ENCODE data around the gene NIPBL.
"Not testable (repeated sequence)": the region's sequence is repeated elsewhere in the genome, so short reads cannot be mapped to it uniquely, and the experiment has no call there.

Gene NIPBL

GRCh38 chr5:37090123-37090726 lies 213.7 kb downstream of the NIPBL start:
- no peak overlapping the region for H3K9ac ChIP-seq (ENCODE audit: low read depth, low read length, poor library complexity)
- no peak overlapping the region for H2AFZ ChIP-seq (ENCODE audit: low read length)
- no peak overlapping the region for H3K14ac ChIP-seq (ENCODE audit: low read length)
- H3K36me3 ChIP-seq (replicated peaks in 1 of 2; ENCODE audit: control insufficient read depth in 2 of 2, insufficient read depth in 2 of 2, low read length in 2 of 2): no peaks in the 10 kb centered on the region
- H3K9me3 ChIP-seq (replicated peaks in 1 of 2; ENCODE audit: control insufficient read depth in 2 of 2, insufficient read depth in 1 of 2, low read depth in 1 of 2, low read length in 2 of 2): no peaks in the 10 kb centered on the region
- no peak overlapping the region for H2AK5ac ChIP-seq (ENCODE audit: low read depth, low read length)
- no peak overlapping the region for H3K27ac ChIP-seq (replicated peaks; ENCODE audit: low read length)
- H2BK12ac ChIP-seq (ENCODE audit: low read length): no peak overlapping the region
- no peaks in the 10 kb centered on the region for H3K4me1 ChIP-seq (ENCODE audit: control insufficient read depth in 2 of 2, insufficient read depth in 1 of 2, low read depth in 1 of 2, low read length in 2 of 2)
- no peak overlapping the region for H3K18ac ChIP-seq (ENCODE audit: low read length)
- H4K8ac ChIP-seq (ENCODE audit: low read depth, low read length): no peak overlapping the region
- H2BK5ac ChIP-seq (ENCODE audit: low read length): no peak overlapping the region
- no peak overlapping the region for H3K4ac ChIP-seq (ENCODE audit: low read length)
- WGBS, 2 donors (ENCODE audit: extremely low coverage in 2 of 2, insufficient read length in 2 of 2, insufficient replicate concordance in 1 of 2): no CpG with 5 or more reads among the region's 7 CpGs
- no peak overlapping the region for H3K4me3 ChIP-seq (ENCODE audit: low read length in 2 of 2)
- DNase-seq (ENCODE audit: low spot score): no peak
- no peak overlapping the region for H2BK120ac ChIP-seq (ENCODE audit: low read depth, low read length)
- no peak overlapping the region for H3K23ac ChIP-seq (ENCODE audit: low read depth, low read length, poor library complexity)
- H4K91ac ChIP-seq (ENCODE audit: low read depth, low read length, poor library complexity): no peak overlapping the region
- H3K27me3 ChIP-seq (ENCODE audit: control insufficient read depth in 3 of 3, insufficient read depth in 3 of 3, low read depth in 1 of 3, low read length in 3 of 3): no peaks in the 10 kb centered on the region
- no peak overlapping the region for H2BK15ac ChIP-seq (ENCODE audit: low read length)
- H3K4me2 ChIP-seq (ENCODE audit: insufficient read depth, low read length, poor library complexity, severe bottlenecking): no peak overlapping the region
- H3K79me1 ChIP-seq (ENCODE audit: low read depth, low read length): no peaks in the 10 kb centered on the region

GRCh38 chr5:37090781-37091180 lies 214.2 kb downstream of the NIPBL start:
- Histone ChIP-seq H2AFZ (ENCODE audit: low read length) (no peak overlapping the region), H3K18ac (ENCODE audit: low read length) (no peak overlapping the region), H2AK5ac (ENCODE audit: low read depth, low read length) (no peak overlapping the region), H3K4ac (ENCODE audit: low read length) (no peak overlapping the region), H3K4me1 (ENCODE audit: control insufficient read depth in 2 of 2, insufficient read depth in 1 of 2, low read depth in 1 of 2, low read length in 2 of 2) (no peaks in the 10 kb centered on the region), H3K4me3 (ENCODE audit: low read length in 2 of 2) (no peak overlapping the region), H3K9me3 (replicated peaks in 1 of 2; ENCODE audit: control insufficient read depth in 2 of 2, insufficient read depth in 1 of 2, low read depth in 1 of 2, low read length in 2 of 2) (no peaks in the 10 kb centered on the region), H4K91ac (ENCODE audit: low read depth, low read length, poor library complexity) (no peak overlapping the region), H2BK5ac (ENCODE audit: low read length) (no peak overlapping the region), H4K8ac (ENCODE audit: low read depth, low read length) (no peak overlapping the region), H3K9ac (ENCODE audit: low read depth, low read length, poor library complexity) (no peak overlapping the region), H2BK120ac (ENCODE audit: low read depth, low read length) (no peak overlapping the region), H2BK15ac (ENCODE audit: low read length) (no peak overlapping the region), H3K27me3 (ENCODE audit: control insufficient read depth in 3 of 3, insufficient read depth in 3 of 3, low read depth in 1 of 3, low read length in 3 of 3) (no peaks in the 10 kb centered on the region), H3K14ac (ENCODE audit: low read length) (no peak overlapping the region), H3K36me3 (replicated peaks in 1 of 2; ENCODE audit: control insufficient read depth in 2 of 2, insufficient read depth in 2 of 2, low read length in 2 of 2) (no peaks in the 10 kb centered on the region), H3K27ac (replicated peaks; ENCODE audit: low read length) (no peak overlapping the region), H3K4me2 (ENCODE audit: insufficient read depth, low read length, poor library complexity, severe bottlenecking) (no peak overlapping the region), H3K79me1 (ENCODE audit: low read depth, low read length) (no peaks in the 10 kb centered on the region), H3K23ac (ENCODE audit: low read depth, low read length, poor library complexity) (no peak overlapping the region), H2BK12ac (ENCODE audit: low read length) (no peak overlapping the region)
- no CpG with 5 or more reads among the region's 2 CpGs for WGBS, 2 donors (ENCODE audit: extremely low coverage in 2 of 2, insufficient read length in 2 of 2, insufficient replicate concordance in 1 of 2)
- DNase-seq (ENCODE audit: low spot score): no peak

- not testable (repeated sequence) for H2BK5ac ChIP-seq (ENCODE audit: low read length); H4K91ac ChIP-seq (ENCODE audit: low read depth, low read length, poor library complexity); H2AFZ ChIP-seq (ENCODE audit: low read length); H4K8ac ChIP-seq (ENCODE audit: low read depth, low read length); H3K9ac ChIP-seq (ENCODE audit: low read depth, low read length, poor library complexity); H3K4me3 ChIP-seq (ENCODE audit: low read length in 2 of 2); H3K23ac ChIP-seq (ENCODE audit: low read depth, low read length, poor library complexity); H3K4me2 ChIP-seq (ENCODE audit: insufficient read depth, low read length, poor library complexity, severe bottlenecking); H2BK120ac ChIP-seq (ENCODE audit: low read depth, low read length); H3K18ac ChIP-seq (ENCODE audit: low read length); H2BK12ac ChIP-seq (ENCODE audit: low read length); H3K36me3 ChIP-seq (replicated peaks in 1 of 2; ENCODE audit: control insufficient read depth in 2 of 2, insufficient read depth in 2 of 2, low read length in 2 of 2); H3K14ac ChIP-seq (ENCODE audit: low read length); H3K9me3 ChIP-seq (replicated peaks in 1 of 2; ENCODE audit: control insufficient read depth in 2 of 2, insufficient read depth in 1 of 2, low read depth in 1 of 2, low read length in 2 of 2); H3K4ac ChIP-seq (ENCODE audit: low read length); H3K4me1 ChIP-seq (ENCODE audit: control insufficient read depth in 2 of 2, insufficient read depth in 1 of 2, low read depth in 1 of 2, low read length in 2 of 2); H3K79me1 ChIP-seq (ENCODE audit: low read depth, low read length); H2AK5ac ChIP-seq (ENCODE audit: low read depth, low read length); H3K27ac ChIP-seq (replicated peaks; ENCODE audit: low read length); H3K27me3 ChIP-seq (ENCODE audit: control insufficient read depth in 3 of 3, insufficient read depth in 3 of 3, low read depth in 1 of 3, low read length in 3 of 3); DNase-seq (ENCODE audit: low spot score); H2BK15ac ChIP-seq (ENCODE audit: low read length)
- no CpG with 5 or more reads among the region's 4 CpGs for WGBS, 2 donors (ENCODE audit: extremely low coverage in 2 of 2, insufficient read length in 2 of 2, insufficient replicate concordance in 1 of 2)
Measured at GRCh38 chr5:37093795-37094194, 217.2 kb downstream of the NIPBL start.

- not testable (repeated sequence) for H3K23ac ChIP-seq (ENCODE audit: low read depth, low read length, poor library complexity); H2AK5ac ChIP-seq (ENCODE audit: low read depth, low read length); H3K27me3 ChIP-seq (ENCODE audit: control insufficient read depth in 3 of 3, insufficient read depth in 3 of 3, low read depth in 1 of 3, low read length in 3 of 3); H2BK15ac ChIP-seq (ENCODE audit: low read length); H3K27ac ChIP-seq (replicated peaks; ENCODE audit: low read length); H2BK5ac ChIP-seq (ENCODE audit: low read length); H4K91ac ChIP-seq (ENCODE audit: low read depth, low read length, poor library complexity); H2BK120ac ChIP-seq (ENCODE audit: low read depth, low read length); H3K18ac ChIP-seq (ENCODE audit: low read length); H3K79me1 ChIP-seq (ENCODE audit: low read depth, low read length); H2BK12ac ChIP-seq (ENCODE audit: low read length); H3K4me2 ChIP-seq (ENCODE audit: insufficient read depth, low read length, poor library complexity, severe bottlenecking); H4K8ac ChIP-seq (ENCODE audit: low read depth, low read length); H3K4ac ChIP-seq (ENCODE audit: low read length); H3K4me3 ChIP-seq (ENCODE audit: low read length in 2 of 2); H3K14ac ChIP-seq (ENCODE audit: low read length); DNase-seq (ENCODE audit: low spot score); H3K9ac ChIP-seq (ENCODE audit: low read depth, low read length, poor library complexity); H2AFZ ChIP-seq (ENCODE audit: low read length); H3K4me1 ChIP-seq (ENCODE audit: control insufficient read depth in 2 of 2, insufficient read depth in 1 of 2, low read depth in 1 of 2, low read length in 2 of 2)
- Histone ChIP-seq H3K36me3 (replicated peaks in 1 of 2; ENCODE audit: control insufficient read depth in 2 of 2, insufficient read depth in 2 of 2, low read length in 2 of 2) (peaks cover 0 to 15% of the 10 kb centered on the region in 2 donors), H3K9me3 (replicated peaks in 1 of 2; ENCODE audit: control insufficient read depth in 2 of 2, insufficient read depth in 1 of 2, low read depth in 1 of 2, low read length in 2 of 2) (peaks cover 0 to 20% of the 10 kb centered on the region in 2 donors)
- WGBS, 2 donors (ENCODE audit: extremely low coverage in 2 of 2, insufficient read length in 2 of 2, insufficient replicate concordance in 1 of 2): no CpG with 5 or more reads among the region's 5 CpGs
Measured at GRCh38 chr5:37099267-37099666, 222.7 kb downstream of the NIPBL start.
